Smooth muscle cell of the pulmonary artery (primary cell): Measurements from ENCODE around the gene ANXA7. TPM values are rescaled to one million over a fixed set of nuclear protein-coding genes. Genes with fewer than 3 reads are reported as not detected.

ENCODE experiments used
- total RNA-seq: library from RNA; depleted of rRNA; stranded (reverse); fragments of >200 nt; gene quantifications from 2 replicates; pipeline ENCODE4 v1.2.3, GENCODE V29; 2014

Gene ANXA7
- total RNA-seq, result 90.1 and 105 TPM in 2 replicates

DNA sequence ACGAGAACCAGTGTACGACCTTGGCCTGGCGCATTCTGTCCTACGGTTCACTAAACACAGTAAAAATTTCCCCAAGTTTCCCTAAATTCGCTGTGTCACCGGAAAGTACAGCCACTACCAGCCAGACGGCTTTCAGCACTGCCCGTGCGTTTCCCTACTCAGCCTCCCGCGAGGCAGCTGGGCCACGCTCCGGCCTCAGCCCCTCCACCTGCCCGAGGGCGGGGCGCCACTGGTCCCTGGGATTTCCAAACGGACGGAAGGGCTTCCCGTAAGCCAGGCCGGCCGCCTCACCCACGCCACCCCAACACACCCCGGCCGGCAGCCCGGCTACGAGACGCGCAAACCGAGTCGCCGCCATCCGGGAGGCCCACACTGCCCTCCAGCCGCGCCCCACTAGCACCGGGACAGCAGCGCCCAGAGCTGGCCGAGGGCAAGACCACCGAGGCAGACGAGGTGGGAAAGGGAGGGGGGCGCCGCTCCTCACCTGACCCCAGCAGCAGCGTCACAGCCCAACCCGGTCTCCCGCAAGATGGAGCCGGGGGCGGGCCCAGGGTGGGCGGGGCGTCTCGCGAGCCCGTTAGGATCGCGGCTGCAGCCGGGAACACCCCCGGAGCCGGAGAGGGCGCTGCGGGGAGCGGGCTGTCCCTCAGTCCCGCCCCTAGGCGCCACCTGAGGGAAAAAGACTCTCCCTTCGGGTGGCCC lies at the start of gene ANXA7:
Gene ANXA7 (minus strand): TSS at position 531 of the 702 bp plus-strand sequence. CDS start 13,202 bp downstream, outside the sequence.

DNA sequence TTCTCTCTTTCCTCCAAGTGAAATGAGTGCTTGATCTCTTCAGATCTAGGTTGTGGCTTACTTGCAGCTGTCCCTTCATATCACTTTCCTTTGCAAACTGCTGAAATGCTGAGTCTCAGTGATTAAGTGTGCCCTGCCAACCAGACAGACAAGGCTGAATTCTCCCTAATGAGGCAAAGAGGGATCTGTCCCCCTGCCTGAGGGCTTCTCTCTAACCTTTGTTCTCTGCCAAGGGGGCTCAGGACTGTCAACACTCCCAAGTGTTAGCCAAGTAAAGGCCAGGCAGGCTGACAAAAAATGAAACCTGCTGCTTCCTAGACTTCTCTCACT lies 19.6 kb upstream of the ANXA7 start, which contains the start of gene MSS51:
Gene MSS51 (minus strand): TSS at position 24 of the 330 bp plus-strand sequence. CDS start 5,277 bp downstream, outside the sequence.

DNA sequence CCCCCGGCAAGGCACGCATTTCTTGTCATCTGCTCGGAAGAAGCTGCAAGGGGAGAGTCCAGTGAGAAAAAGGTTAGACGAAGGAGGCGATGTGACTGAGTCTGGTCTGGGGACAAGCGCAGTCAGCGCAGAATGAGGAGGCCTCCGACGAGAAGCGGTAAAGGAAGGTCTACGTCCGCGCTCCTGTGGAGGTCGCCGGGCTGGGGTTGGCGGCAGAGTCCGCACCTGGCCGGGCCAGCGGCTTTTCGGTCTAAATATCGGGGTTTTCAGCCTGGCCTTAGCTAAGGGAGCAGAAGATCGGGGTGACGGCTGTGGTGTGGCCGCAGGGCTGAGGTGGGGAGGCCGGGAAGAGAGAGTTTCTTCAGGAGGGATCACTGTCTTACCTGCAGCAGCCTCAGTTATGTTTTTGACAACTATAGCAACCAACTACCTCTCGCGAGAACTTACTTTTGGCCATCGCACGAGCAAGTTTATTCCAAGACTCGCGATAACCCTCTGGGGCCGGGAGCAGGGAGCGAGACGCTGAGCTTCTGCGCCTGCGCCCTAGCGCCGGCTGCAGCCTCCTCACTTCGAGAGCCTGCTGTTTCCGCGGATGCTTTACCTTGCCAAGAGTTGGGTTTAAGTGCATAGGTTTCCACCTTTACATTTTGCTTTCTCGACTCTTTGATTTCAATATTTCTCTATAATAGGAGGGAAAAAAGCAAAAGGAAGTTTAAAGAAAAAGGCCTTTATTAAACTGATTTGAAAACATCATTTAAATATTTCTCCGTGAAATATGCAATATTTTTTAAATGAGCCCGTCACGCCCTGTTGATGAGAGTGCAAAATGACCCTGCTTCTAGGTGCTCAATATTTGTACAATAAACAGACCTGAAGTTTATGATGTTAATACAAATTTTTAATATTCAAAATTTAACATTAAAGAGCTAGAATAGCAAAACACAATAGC lies 55.3 kb downstream of the ANXA7 start, which contains the start of gene CFAP70:
Gene CFAP70 (minus strand): TSS at position 534 of the 949 bp plus-strand sequence. CDS start 4,068 bp downstream, outside the sequence.

Other genes starting within 250 kb of the ANXA7 start
- gene ECD, start 246.1 kb downstream of the ANXA7 start, total RNA-seq, result 19.8 and 21.4 TPM in 2 replicates
- gene FAM149B1, start 245.9 kb downstream of the ANXA7 start, total RNA-seq, result 42.3 and 44.6 TPM in 2 replicates
- 15.3 and 15.4 TPM in 2 replicates for gene DNAJC9, start 166.8 kb downstream of the ANXA7 start, total RNA-seq
- 43.9 and 50.1 TPM in 2 replicates for gene MRPS16, start 161.4 kb downstream of the ANXA7 start, total RNA-seq
- 1.2 TPM in 2 replicates for gene CFAP70, start 55.2 kb downstream of the ANXA7 start, total RNA-seq
- gene MSS51, start 19.5 kb upstream of the ANXA7 start, total RNA-seq, result 2.1 and 2.2 TPM in 2 replicates
- gene PPP3CB, start 82.0 kb upstream of the ANXA7 start, total RNA-seq, result 48.5 and 59.4 TPM in 2 replicates
- 6.6 and 11.0 TPM in 2 replicates for gene USP54, start 177.3 kb upstream of the ANXA7 start, total RNA-seq
- gene MYOZ1, start 227.4 kb upstream of the ANXA7 start, total RNA-seq, result 0.20 and 0.33 TPM in 2 replicates
- 0.07 TPM in 1 of 2 replicates, not detected in the other for gene SYNPO2L, start 242.0 kb upstream of the ANXA7 start, total RNA-seq